ENCODE results near the gene KLRG1.

The KLRG1 gene

GRCh38 chr12:9043766-9044165 lies 54.4 kb downstream of the KLRG1 start:
- DNase-seq = no peak

- DNase-seq = no peak
These were observed 57.8 kb downstream of the KLRG1 start for GRCh38 chr12:9047105-9047504.

GRCh38 chr12:9048930-9049329 lies 59.6 kb downstream of the KLRG1 start:
- DNase-seq = no peak

GRCh38 chr12:9049520-9050133 lies 60.3 kb downstream of the KLRG1 start:
- DNase-seq = no peak

- no peak for DNase-seq
These were observed 61.3 kb downstream of the KLRG1 start for GRCh38 chr12:9050521-9051157.

- DNase-seq = no peak
These were observed 61.8 kb downstream of the KLRG1 start for GRCh38 chr12:9051158-9051550.

- DNase-seq = no peak
These were observed 63.3 kb downstream of the KLRG1 start for GRCh38 chr12:9052610-9053009.

All from islet precursor cell (in vitro differentiated cells).